Measurements from ENCODE around the gene GALE. TPM values are rescaled to one million over a fixed set of nuclear protein-coding genes. Genes with fewer than 3 reads are reported as not detected.
"Not testable (repeated sequence)": the region's sequence is repeated elsewhere in the genome, so short reads cannot be mapped to it uniquely, and the experiment has no call there.

The GALE gene
- total RNA-seq, 2 donors from 2014 or later: 26.8 to 30.7 TPM

DNA sequence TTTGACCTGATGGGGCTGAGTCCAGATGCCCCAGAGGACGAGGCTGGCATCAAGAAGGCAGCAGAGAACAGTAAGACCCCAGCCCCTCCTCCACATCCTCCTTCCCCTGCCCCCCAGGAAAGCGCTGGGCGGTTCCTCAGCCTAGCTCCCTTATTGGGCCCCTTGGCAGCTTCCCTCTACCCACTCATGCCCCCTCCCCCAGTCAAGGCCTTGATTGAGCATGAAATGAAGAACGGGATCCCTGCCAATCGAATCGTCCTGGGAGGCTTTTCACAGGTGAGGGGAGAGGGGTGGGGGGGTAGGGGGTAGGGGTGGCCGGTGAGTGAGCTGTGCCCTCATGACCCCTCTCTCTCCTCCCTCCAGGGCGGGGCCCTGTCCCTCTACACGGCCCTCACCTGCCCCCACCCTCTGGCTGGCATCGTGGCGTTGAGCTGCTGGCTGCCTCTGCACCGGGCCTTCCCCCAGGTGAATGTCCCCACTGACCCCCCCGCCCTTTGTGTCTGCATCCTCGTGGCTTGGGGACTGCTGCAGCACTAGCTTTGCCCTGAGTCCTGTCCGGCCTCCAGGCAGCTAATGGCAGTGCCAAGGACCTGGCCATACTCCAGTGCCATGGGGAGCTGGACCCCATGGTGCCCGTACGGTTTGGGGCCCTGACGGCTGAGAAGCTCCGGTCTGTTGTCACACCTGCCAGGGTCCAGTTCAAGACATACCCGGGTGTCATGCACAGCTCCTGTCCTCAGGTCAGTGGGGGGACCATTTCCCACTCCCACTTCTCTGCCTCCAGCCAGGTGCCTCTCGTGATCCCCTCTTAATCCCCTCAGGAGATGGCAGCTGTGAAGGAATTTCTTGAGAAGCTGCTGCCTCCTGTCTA lies 6.5 kb downstream of the GALE start:
- Mint-ChIP-seq H3K27ac (no peak overlapping the region), H3K4me3 (no peak overlapping the region), H3K4me1 (ENCODE audit: low read depth) (peaks cover 33% of the 10 kb centered on the region)

DNA sequence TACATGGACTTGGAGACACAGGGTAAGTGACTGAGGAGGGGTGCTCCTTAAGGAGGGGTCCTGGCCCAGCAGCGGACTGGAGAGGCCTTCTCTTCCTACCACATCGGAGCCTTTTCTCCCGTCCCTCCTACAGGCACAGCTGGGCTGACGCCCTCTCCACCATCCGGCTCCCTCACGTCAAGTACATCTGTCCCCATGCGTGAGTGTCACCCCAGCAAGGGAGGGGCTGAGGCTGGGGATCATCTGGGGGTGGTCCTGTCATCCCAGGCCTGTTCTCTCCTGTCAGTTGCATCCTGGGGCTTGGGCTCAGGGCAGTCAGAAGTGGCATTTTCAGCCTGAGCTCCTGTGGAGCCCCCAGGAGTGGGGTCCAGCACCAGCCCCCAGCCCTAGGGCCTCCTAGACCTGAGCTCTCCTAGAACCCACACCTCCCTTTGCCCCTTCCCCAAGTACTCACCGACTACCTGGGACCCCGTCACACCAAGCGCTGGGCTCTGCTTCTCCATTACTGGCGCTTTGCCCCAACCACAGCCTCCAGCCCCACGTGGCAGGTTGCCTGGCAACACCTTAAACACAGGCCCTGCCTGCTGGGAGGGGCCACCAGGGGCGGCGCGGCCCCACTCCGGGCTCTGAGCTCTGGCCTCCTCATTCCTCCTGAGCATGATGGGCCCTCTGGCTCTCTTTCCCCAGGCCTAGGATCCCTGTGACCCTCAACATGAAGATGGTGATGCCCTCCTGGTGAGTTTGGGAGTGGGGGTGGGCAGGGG lies 7.4 kb downstream of the GALE start:
- Mint-ChIP-seq H3K27me3 (ENCODE audit: low read depth) (no peaks in the 10 kb centered on the region), H3K4me3 (peak overlapping the region; percentile 32 to 57), H3K4me1 (ENCODE audit: low read depth) (peaks cover 29% of the 10 kb centered on the region), H3K27ac (peak overlapping the region; percentile 50), H3K36me3 (ENCODE audit: insufficient read depth in 2 of 2) (peaks cover 5 to 13% of the 10 kb centered on the region in 2 donors), H3K9me3 (no peaks in the 10 kb centered on the region)
- ATAC-seq (replicated peaks in 1 of 2) (no peak), DNase-seq (peak; percentile 24 to 41)

More for the DNA sequence above, 6.5 kb downstream of the GALE start:
- Mint-ChIP-seq H3K9me3 (no peaks in the 10 kb centered on the region), H3K36me3 (ENCODE audit: insufficient read depth in 2 of 2) (peaks cover 5 to 9% of the 10 kb centered on the region in 2 donors), H3K27me3 (ENCODE audit: low read depth) (no peaks in the 10 kb centered on the region)
- no peak for DNase-seq
- ATAC-seq (replicated peaks in 1 of 2): no peak

DNA sequence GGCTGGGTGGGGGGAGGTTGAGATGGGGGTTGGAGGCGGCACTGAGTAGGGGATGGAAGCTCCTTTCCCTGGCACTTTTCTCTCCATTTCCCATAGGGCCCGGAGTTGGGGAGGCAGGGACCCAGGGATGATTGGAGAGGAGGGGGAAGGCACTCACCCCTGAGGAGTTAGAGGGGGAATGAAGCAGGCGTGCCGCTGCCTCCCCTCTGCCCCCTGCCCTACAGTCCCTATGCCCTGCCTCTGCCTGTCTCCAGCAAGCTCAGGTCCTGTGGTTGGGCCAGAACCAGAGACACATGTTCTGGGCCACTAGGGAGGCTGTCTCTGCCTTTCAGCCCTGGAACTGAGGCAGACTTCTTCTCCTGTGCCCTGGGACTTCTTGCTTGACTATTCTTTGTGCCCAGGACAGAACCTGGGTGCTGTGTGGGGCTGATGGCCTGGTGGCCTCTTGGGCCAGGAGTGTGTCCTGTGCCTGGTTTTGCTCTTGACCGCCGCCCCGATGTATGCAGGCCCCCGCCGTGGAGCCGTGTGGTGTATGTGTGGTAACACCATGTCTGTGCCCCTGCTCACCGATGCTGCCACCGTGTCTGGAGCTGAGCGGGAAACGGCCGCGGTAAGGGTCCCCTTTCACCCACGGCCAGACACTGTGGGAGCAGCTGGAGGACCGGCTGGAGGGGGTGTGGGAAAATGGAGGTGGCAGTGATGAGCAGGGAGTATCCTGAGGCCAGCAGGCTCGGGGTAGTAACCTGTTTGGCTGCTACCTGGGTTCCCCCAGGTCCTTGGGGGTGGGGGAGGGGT lies 8.2 kb downstream of the GALE start:
- DNase-seq (no peak), ATAC-seq (replicated peaks in 1 of 2) (no peak)
- Mint-ChIP-seq H3K4me3 (peak overlapping the region; percentile 89 to 94), H3K36me3 (ENCODE audit: insufficient read depth in 2 of 2) (peaks cover 5 to 12% of the 10 kb centered on the region in 2 donors), H3K4me1 (ENCODE audit: low read depth) (peaks cover 29% of the 10 kb centered on the region), H3K27ac (peak overlapping the region; percentile 98), H3K9me3 (no peaks in the 10 kb centered on the region), H3K27me3 (ENCODE audit: low read depth) (no peaks in the 10 kb centered on the region)

DNA sequence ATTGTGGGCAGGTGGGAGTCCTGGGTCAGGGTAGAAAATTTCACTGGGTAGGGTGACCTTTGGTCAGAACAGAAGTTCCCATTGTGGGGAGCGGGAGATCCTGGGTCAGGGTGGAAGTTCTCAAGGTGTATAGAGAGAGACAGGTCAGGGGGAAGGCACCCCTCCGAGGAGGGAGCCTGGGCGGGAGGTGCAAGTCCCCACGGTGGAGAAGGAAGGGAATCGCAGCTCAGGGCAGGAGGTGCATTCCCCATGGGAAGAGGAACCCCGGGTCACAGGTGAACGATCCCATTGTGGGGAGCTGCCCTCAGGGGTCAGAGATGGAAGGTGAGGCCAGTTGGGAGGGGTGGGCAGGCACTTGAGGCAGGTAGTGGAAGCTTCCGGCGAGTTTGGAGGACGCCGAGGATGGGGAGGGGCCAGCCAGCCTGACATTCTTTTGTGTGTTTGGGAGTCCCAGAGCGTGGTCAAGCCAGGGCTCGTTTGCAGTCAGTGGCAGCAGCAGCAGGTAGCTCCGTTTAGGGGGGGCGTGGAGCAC lies 9.0 kb downstream of the GALE start:
- Mint-ChIP-seq H3K36me3 (ENCODE audit: insufficient read depth in 2 of 2) (peaks cover 7 to 18% of the 10 kb centered on the region in 2 donors), H3K4me1 (ENCODE audit: low read depth) (peaks cover 29% of the 10 kb centered on the region), H3K27me3 (ENCODE audit: low read depth) (no peaks in the 10 kb centered on the region), H3K9me3 (no peaks in the 10 kb centered on the region), H3K27ac (peak overlapping the region; percentile 98), H3K4me3 (peak overlapping the region; percentile 89 to 94)
- peak; percentile 30 to 37 for ATAC-seq (replicated peaks in 1 of 2)
- peak; percentile 40 to 45 for DNase-seq

DNA sequence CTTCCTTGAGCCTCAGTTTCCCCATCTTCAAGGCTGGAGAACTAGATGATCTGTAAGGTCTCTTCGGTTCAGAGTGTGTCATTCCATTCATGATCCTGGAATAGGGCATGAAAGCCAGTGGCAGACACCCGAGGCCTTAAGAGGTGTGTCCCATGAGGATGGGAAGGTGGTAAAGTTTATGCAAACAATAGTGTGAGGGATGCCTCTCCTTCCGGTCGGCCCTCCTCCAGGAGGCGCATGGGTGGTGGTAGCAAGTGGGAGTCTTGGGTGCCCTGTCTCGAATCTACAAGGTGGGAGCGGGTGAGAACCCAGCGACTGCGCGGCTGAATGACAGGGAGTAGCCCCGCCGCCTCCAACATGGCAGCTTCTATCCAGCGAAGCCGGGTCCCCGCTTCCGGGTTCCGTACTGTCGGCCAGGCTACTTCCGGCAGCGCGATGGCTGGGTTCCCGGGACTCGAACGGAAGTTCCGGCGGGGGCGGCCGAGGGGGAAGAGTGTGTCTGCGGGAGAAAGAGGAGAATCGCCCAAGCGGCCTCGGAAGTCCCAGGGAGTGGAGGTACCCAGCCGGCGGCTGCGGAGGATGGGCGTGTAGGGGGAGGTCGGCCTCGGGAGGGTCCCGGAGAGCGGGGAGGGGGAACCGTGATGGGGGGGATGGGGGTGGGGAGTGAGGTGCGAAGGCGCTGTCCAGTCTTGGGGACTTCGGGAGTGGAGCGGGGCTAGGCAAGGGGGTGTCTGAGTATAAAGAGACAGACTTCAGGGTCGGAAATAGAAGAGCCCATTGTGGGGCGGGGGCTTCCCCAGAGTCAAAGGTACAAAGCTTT lies 9.6 kb downstream of the GALE start, which contains the start of gene LYPLA2:
LYPLA2 (plus strand) TSS at position 450 of the 820 bp plus-strand sequence. CDS start 1,538 bp downstream, outside the sequence.
- no peaks in the 10 kb centered on the region for H3K9me3 Mint-ChIP-seq
- DNase-seq (peak; percentile 92), ATAC-seq (replicated peaks in 1 of 2) (peak; percentile 93)
- H3K36me3 Mint-ChIP-seq (ENCODE audit: insufficient read depth in 2 of 2): peaks cover 7 to 22% of the 10 kb centered on the region in 2 donors
- H3K4me3 Mint-ChIP-seq: peak within 1 kb of the TSS; percentile 89 to 94
- H3K4me1 Mint-ChIP-seq (ENCODE audit: low read depth): peaks cover 29% of the 10 kb centered on the region
- no peaks in the 10 kb centered on the region for H3K27me3 Mint-ChIP-seq (ENCODE audit: low read depth)
- peak within 1 kb of the TSS; percentile 98 for H3K27ac Mint-ChIP-seq

DNA sequence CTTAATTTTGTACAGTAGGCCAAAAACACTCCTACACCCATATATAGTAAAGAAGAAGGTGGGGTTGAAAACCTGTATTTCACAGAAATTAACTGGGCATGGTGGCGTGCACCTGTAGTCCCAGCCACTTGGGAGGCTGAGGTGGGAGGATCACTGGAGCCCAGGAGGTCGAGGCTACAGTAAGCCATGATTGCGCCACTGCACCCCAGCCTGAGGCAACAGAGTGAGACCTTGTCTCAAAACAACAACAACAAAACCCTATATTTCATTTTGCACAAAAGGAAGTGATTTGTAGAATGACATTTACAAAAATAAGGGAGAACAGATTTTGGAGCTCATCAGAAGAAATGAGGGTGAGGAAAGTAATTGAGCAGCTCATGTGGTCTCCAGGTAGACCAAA lies 11.9 kb downstream of the GALE start:
- Mint-ChIP-seq H3K27ac (peak overlapping the region; percentile 32), H3K36me3 (ENCODE audit: insufficient read depth in 2 of 2) (peaks cover 7 to 32% of the 10 kb centered on the region in 2 donors), H3K4me3 (no peak overlapping the region), H3K4me1 (ENCODE audit: low read depth) (peaks cover 29% of the 10 kb centered on the region), H3K9me3 (no peaks in the 10 kb centered on the region), H3K27me3 (ENCODE audit: low read depth) (no peaks in the 10 kb centered on the region)
- DNase-seq (no peak), ATAC-seq (replicated peaks in 1 of 2) (no peak)

DNA sequence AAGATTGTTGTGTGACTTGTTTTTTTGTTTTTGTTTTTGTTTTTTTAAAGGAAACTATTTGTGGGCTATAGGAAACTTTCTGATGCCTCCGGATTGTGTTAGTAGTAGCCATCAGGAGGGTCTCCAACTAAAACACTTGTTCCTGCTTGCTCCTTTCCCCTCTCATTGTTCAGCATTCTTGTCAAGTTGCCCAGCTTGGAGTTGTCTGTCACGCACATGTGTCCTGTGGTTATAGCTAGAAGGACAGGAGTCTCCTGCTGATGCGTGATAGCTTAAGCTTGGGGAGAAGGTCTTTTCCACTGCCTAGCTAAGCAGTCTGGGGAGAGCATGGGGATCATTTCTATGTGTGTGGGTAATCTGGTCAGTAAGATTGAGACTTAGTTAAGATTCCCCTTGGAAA lies 12.9 kb downstream of the GALE start:
- no peaks in the 10 kb centered on the region for H3K27me3 Mint-ChIP-seq (ENCODE audit: low read depth)
- H3K4me1 Mint-ChIP-seq (ENCODE audit: low read depth): peaks cover 25% of the 10 kb centered on the region
- H3K4me3 Mint-ChIP-seq: no peak overlapping the region
- H3K36me3 Mint-ChIP-seq (ENCODE audit: insufficient read depth in 2 of 2): peaks cover 7 to 34% of the 10 kb centered on the region in 2 donors
- H3K9me3 Mint-ChIP-seq: no peaks in the 10 kb centered on the region
- DNase-seq (no peak), ATAC-seq (replicated peaks in 1 of 2) (no peak)
- H3K27ac Mint-ChIP-seq: no peak overlapping the region

DNA sequence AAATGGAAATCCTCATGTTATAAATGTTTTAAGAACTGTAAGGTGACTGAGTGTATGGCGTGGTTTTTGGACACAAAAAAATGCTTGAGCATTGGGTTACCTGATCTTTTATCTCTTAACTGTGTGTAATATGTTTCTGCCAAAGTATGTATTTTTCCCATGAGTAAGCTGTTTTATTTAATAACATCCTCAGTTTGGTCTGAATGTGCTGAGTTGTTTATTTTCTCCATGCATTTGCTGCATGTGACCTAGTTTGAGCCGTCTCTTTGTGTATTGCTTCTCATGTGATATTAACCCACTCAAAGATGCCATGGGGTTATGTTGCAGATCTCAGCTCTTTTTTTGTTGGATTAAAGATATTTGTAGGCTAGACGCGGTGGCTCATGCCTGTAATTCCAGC lies 15.7 kb downstream of the GALE start:
- ATAC-seq (replicated peaks in 1 of 2): no peak
- no peaks in the 10 kb centered on the region for H3K9me3 Mint-ChIP-seq
- H3K27ac Mint-ChIP-seq: no peak overlapping the region
- H3K36me3 Mint-ChIP-seq (ENCODE audit: insufficient read depth in 2 of 2): peaks cover 2 to 30% of the 10 kb centered on the region in 2 donors
- no peak for DNase-seq
- no peak overlapping the region for H3K4me3 Mint-ChIP-seq
- no peaks in the 10 kb centered on the region for H3K27me3 Mint-ChIP-seq (ENCODE audit: low read depth)
- peaks cover 15% of the 10 kb centered on the region for H3K4me1 Mint-ChIP-seq (ENCODE audit: low read depth)

DNA sequence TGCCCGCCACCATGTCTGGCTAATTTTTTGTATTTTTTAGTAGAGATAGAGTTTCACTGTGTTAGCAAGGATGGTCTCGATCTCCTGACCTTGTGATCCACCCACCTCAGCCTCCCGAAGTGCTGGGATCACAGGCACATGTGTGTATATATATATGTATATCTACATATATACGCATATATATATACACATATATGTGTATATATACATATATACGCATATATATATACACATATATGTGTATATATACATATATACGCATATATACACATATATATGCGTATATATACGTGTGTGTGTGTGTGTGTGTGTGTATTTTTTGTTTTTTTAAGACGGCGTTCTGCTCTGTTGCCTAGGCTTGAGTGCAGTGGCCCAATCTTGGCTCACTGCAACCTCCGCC lies 17.4 kb downstream of the GALE start:
- ATAC-seq (replicated peaks in 1 of 2); H3K4me3 Mint-ChIP-seq; DNase-seq; H3K9me3 Mint-ChIP-seq; H3K27ac Mint-ChIP-seq; H3K27me3 Mint-ChIP-seq (ENCODE audit: low read depth): not testable (repeated sequence)
- Mint-ChIP-seq H3K4me1 (ENCODE audit: low read depth) (peaks cover 22% of the 10 kb centered on the region), H3K36me3 (ENCODE audit: insufficient read depth in 2 of 2) (peaks cover 2 to 24% of the 10 kb centered on the region in 2 donors)

DNA sequence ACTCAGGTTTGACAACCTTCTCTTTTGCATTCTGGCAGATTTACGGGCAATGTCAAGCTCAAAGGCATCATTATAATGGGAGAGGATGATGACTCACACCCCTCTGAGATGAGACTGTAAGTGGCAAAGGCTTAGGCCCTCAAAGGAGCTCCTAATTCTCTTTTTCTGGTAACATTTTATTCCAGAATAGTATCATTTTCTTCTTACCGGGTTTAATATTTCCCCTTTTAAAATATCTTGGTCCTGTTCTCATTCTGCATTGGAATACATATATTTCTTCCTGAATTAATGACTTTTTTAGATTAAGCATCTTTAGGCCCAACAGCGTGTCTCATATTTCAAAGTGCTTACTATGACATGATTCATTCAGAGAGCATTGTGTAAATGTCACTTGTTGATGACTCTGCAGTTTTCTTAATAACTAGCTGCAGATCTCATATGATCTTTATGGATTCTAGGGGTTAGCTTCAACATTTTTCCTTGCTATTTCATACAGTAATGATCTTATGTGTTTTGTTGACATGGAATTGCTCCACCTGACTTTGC lies 20.7 kb downstream of the GALE start:
- ATAC-seq (replicated peaks in 1 of 2): peak; percentile 43 to 47
- peak overlapping the region; percentile 71 to 83 for H3K4me3 Mint-ChIP-seq
- DNase-seq: no peak
- peak overlapping the region; percentile 93 for H3K27ac Mint-ChIP-seq
- no peaks in the 10 kb centered on the region for H3K27me3 Mint-ChIP-seq (ENCODE audit: low read depth)
- no peaks in the 10 kb centered on the region for H3K9me3 Mint-ChIP-seq
- peaks cover 0 to 7% of the 10 kb centered on the region in 2 donors for H3K36me3 Mint-ChIP-seq (ENCODE audit: insufficient read depth in 2 of 2)
- H3K4me1 Mint-ChIP-seq (ENCODE audit: low read depth): peaks cover 48% of the 10 kb centered on the region

DNA sequence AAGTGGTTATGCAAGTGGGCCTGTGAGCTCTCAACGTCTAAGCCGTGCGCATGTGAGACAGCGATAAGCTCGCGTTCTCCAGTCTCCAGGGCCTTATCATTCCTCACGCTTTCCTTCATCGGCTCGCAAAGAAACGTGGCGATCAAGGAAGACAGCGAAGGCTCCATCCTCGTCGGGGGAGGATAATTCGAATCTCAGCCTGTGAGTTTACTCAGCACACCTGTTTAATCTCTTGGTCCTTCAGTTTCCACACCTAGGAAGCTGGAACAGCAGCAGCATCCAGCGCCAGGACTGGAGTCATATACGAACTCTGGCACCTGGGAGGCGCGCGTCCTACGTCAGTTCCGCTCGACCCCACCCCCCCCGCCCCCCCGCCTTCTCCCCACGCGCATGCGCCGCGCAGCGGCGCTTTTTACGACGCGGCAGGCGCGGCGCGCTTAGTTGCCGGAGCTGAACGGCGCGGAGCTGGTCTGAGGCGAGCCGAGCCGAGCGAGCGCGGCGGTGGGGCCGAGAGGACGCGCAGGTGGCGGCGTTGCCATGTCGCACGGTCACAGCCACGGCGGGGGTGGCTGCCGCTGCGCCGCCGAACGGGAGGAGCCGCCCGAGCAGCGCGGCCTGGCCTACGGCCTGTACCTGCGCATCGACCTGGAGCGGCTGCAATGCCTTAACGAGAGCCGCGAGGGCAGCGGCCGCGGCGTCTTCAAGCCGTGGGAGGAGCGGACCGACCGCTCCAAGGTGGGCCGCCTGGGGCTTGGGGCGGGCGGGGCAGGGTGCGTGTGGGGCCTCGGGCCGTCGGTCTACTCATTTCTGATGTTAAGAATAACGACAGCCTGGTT lies 22.4 kb downstream of the GALE start, which contains the start of gene PITHD1:
PITHD1 (plus strand) TSS at position 440 of the 836 bp plus-strand sequence; CDS start at position 538, 98 bp downstream.
- peak within 1 kb of the TSS; percentile 93 for H3K27ac Mint-ChIP-seq
- ATAC-seq (replicated peaks in 1 of 2) (peak; percentile 91 to 92), DNase-seq (peak; percentile 86 to 87)
- H3K36me3 Mint-ChIP-seq (ENCODE audit: insufficient read depth in 2 of 2): peaks cover 0 to 2% of the 10 kb centered on the region in 2 donors
- peak within 1 kb of the TSS; percentile 71 to 83 for H3K4me3 Mint-ChIP-seq
- H3K27me3 Mint-ChIP-seq (ENCODE audit: low read depth): no peaks in the 10 kb centered on the region
- peaks cover 57% of the 10 kb centered on the region for H3K4me1 Mint-ChIP-seq (ENCODE audit: low read depth)
- H3K9me3 Mint-ChIP-seq: no peaks in the 10 kb centered on the region

All from activated T-cell treated with anti-CD3 and anti-CD28 coated beads, Interleukin-2, amount 50 U/mL, for 72 hours (primary cell).